ENCODE data around the gene PRLHR.

PRLHR gene

GRCh38 chr10:118586911-118587310 is 8.5 kb downstream of the PRLHR start:
- no peak for DNase-seq

- no peak for DNase-seq
These were observed 9.7 kb downstream of the PRLHR start for GRCh38 chr10:118585794-118586193.

- no peak for DNase-seq
These were observed 10.2 kb downstream of the PRLHR start for GRCh38 chr10:118585234-118585633.

GRCh38 chr10:118584181-118584954 is 11.1 kb downstream of the PRLHR start:
- no peak for DNase-seq

- DNase-seq = no peak
These were observed 11.8 kb downstream of the PRLHR start for GRCh38 chr10:118583611-118584010.

GRCh38 chr10:118582511-118582910 is 12.9 kb downstream of the PRLHR start:
- no peak for DNase-seq

GRCh38 chr10:118581340-118581739 is 14.1 kb downstream of the PRLHR start:
- no peak for DNase-seq

- DNase-seq = no peak
These were observed 14.7 kb downstream of the PRLHR start for GRCh38 chr10:118580702-118581101.

- DNase-seq = no peak
These were observed 21.9 kb downstream of the PRLHR start for GRCh38 chr10:118573512-118573911.

GRCh38 chr10:118572256-118573041 is 23.0 kb downstream of the PRLHR start:
- no peak for DNase-seq

GRCh38 chr10:118571123-118571522 is 24.3 kb downstream of the PRLHR start:
- no peak for DNase-seq

- no peak for DNase-seq
These were observed 24.9 kb downstream of the PRLHR start for GRCh38 chr10:118570591-118570990.

- no peak for DNase-seq
These were observed 25.6 kb downstream of the PRLHR start for GRCh38 chr10:118569882-118570252.

- DNase-seq = no peak
These were observed 26.1 kb downstream of the PRLHR start for GRCh38 chr10:118569241-118569881.

GRCh38 chr10:118568327-118568848 is 27.1 kb downstream of the PRLHR start:
- no peak for DNase-seq

- no peak for DNase-seq
These were observed 27.7 kb downstream of the PRLHR start for GRCh38 chr10:118567701-118568248.

GRCh38 chr10:118566911-118567310 is 28.5 kb downstream of the PRLHR start:
- DNase-seq = no peak

GRCh38 chr10:118565301-118566075 is 30.0 kb downstream of the PRLHR start:
- no peak for DNase-seq

- peak; percentile 4 for DNase-seq
These were observed 30.8 kb downstream of the PRLHR start for GRCh38 chr10:118564652-118565051.

GRCh38 chr10:118564114-118564513 is 31.3 kb downstream of the PRLHR start:
- no peak for DNase-seq

GRCh38 chr10:118563373-118563890 is 32.0 kb downstream of the PRLHR start:
- DNase-seq = no peak

- DNase-seq = no peak
These were observed 32.6 kb downstream of the PRLHR start for GRCh38 chr10:118562851-118563250.

Measured in NCI-H526 treated with DMSO at 0.1 percent for 48 hours (cell line).